OCI-LY3 (cell line): ENCODE measurements around the gene KTN1.

Experiments
- CTCF ChIP-seq: fragments of 200-600, 300-600 bp; sonication (generic); IDR thresholded peaks from 2 replicates; pipeline ENCODE4 v1.5.1; 2014; ENCODE audit warnings: antibody characterized with exemption, low read length, low read depth
- EZH2phosphoT487 ChIP-seq: fragments of 200-600 bp; shearing (Covaris generic); IDR thresholded peaks from 2 replicates; pipeline ENCODE4 v1.6.1; 2018; ENCODE audit warnings: antibody characterized with exemption, mixed run types, low read depth

- TF ChIP-seq CTCF (no peak), EZH2phosphoT487 (no peak)
Observed at GRCh38 chr14:55641954-55642353, 61.9 kb downstream of the KTN1 start.
